Inflammatory macrophage treated with lipopolysaccharide for 1 hour (primary cell): ENCODE measurements around the gene SVOP.

Source experiments
- DNase-seq, 2 donors: peaks; one replicate each; pipeline ENCODE4 v3.0.0-alpha.2; 2020 to 2022

SVOP gene

DNA sequence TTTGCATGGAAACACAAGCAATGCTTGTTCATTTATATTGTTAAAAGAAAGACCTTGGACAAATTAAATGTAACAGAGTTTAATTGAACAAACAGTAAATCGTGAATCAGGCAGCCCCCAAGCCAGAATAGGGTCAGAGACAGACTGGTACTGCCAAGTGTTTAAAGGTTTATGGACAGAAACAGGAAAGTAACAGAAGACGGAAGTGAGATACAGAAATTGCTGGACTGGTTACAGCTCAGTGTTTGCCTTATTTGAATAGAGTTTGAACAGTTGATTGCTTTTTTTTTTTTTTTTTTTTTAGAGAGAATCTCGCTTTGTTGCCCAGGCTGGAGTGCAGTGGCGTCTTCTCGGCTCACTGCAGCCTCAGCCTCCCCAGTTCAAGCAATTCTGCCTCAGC, 90.7 kb downstream of the SVOP start:
- no peak for DNase-seq

DNA sequence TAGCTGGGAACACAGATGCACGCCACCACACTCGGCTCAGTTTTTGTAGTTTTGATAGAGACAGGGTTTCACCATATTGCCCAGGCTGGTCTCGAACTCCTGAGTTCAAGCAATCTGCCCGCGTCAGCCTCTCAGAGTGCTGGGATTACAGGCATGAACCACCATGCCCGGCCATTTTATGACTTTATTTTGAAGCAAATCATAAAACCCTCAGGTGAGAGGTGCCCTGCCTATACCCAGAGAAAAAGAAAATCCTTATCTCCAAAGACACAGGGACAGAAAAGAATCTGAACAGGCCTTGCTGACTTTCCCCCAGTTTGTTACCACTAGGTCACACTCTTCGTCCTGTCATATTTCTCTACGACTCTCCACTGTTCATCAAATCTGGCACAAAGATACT, 92.2 kb downstream of the SVOP start:
- DNase-seq = no peak

- no peak for DNase-seq
Observed at GRCh38 chr12:108922918-108923317, 98.0 kb downstream of the SVOP start.

GRCh38 chr12:108921946-108922345, 98.9 kb downstream of the SVOP start:
- DNase-seq = no peak

- no peak for DNase-seq
Observed at GRCh38 chr12:108918960-108919642, 101.8 kb downstream of the SVOP start.

- no peak for DNase-seq
Observed at GRCh38 chr12:108918206-108918605, 102.7 kb downstream of the SVOP start.

DNA sequence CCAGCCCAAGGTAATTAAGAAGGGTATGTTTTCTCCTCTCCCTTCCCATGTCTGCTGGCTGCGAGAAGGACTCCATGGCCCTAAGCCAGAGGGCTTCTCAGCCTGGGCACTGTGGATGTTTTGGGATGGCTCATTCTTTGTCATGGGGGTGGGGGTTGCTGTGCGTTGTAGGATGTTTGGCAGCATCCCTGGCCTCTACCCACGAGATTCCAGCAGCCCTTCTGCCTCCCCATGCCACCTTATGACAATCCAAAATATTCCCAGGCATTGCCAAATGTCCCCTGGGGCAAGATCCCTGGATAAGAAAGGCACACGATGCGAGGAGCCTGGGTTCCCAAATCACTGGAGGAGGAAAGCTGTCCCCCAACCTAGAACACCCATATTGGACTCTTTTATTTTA, 104.5 kb downstream of the SVOP start:
- DNase-seq = no peak

GRCh38 chr12:108915632-108916133, 105.2 kb downstream of the SVOP start:
- no peak for DNase-seq

- peak; percentile 61 to 83 for DNase-seq
Observed at GRCh38 chr12:108914121-108914531, 106.7 kb downstream of the SVOP start.

- no peak for DNase-seq
Observed at GRCh38 chr12:108912361-108912760, 108.5 kb downstream of the SVOP start.

- DNase-seq = no peak
Observed at GRCh38 chr12:108911915-108912314, 109.0 kb downstream of the SVOP start.

- no peak for DNase-seq
Observed at GRCh38 chr12:108910336-108910735, 110.5 kb downstream of the SVOP start.

- peak; percentile 51 to 62 for DNase-seq
Observed at GRCh38 chr12:108907839-108908351, 113.0 kb downstream of the SVOP start.

DNA sequence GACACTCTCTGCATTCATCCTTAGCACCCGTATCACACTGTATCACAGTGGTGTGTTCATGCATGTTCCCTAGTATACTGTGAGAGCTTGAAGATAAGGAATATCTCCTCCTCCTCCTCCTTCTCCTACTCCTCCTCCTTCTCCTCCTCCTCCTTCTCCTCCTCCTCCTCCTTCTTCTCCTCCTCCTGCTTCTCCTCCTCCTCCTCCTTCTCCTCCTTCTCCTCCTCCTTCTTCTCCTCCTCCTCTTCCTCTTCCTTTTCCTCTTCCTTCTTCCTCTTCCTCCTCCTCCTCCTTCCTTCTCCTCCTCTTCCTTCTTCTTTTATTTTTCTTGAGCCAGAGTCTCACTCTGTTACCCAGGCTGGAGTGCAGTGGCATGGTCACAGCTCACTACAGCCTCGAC, 113.9 kb downstream of the SVOP start:
- DNase-seq = no peak

DNA sequence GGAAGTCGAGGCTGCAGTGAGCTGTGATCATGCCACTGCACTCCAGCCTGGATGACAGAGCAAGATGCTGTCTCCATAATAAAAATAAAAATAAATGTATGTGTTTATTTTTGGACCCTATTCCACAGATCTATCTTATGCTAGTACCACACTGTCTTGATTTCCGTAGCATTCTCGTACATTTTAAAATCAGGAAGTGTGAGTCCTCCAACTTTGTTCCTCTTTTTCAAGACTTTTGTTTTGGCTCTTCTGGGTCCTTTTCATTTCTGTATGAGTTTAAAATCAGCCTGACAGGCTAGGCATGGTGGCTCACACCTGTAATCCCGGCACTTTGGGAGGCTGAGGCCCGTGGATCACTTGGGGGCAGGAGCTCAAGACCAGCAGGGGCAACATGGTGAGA, 115.1 kb downstream of the SVOP start:
- DNase-seq = peak; percentile 59 to 62

- DNase-seq = no peak
Observed at GRCh38 chr12:108899145-108899544, 121.7 kb downstream of the SVOP start.

DNA sequence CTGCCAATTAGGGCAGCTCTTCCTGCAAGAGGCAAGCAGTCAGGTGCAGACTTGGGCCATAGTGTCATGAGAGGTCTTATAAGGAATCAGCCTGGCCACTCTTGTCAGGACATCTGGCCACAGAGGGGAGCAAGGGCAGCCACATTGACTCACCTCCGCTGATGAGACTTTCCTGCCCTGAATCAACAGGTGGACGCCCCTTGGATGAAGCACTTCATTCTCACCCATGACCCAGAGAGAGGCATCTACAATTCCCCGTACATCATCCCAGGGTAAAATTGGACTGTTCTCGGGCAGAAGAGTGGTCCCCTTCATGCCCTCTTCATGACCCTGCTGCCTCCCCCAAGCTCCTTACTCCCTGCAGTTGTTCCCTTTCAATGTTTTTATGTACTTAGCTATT, 124.1 kb downstream of the SVOP start:
- no peak for DNase-seq

GRCh38 chr12:108896336-108896735, 124.5 kb downstream of the SVOP start:
- DNase-seq = no peak

DNA sequence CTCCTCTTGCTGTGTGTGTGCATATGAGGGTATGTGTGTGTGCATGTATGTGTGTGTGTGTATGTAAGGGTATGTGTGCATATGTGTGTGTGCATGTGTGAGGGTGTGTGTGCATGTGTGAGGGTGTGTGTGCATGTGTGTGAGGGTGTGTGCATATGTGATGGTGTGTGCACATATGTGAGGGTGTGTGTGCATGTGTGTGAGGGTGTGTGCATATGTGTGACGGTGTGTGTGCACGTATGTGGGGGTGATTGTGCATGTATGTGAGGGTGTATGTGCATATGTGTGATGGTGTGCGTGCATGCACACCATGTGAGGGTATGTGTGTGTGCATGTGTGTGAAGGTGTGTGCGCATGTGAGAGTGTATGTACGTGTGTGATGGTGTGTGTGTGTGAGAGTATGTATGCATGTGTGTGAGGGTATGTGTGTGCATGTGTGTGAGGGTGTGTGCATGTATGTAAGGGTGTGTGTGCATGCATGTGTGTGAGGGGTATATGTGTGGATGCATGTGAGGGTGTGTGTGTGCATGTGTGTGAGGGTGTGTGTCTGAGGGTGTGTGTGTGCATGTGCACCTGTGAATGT, 125.6 kb downstream of the SVOP start:
- DNase-seq = no peak

DNA sequence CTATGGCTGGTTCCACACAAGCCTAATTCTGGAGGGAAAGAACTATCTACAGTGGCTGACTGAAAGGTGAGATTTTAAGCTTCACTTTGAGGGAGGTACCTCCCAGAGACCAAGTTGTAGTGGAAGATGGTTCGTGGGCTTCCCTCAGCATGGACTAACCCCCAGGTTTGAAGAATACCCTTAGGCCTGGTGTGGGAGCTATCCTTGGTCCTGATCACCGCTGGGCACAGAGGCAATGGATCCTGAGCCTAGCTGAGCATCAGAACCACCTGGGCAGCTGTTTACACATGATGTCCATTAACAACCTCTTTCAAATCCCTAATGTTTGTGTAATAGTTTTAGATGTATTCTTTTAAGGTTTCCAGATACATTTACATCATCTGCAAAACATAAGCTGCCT, 130.7 kb downstream of the SVOP start:
- DNase-seq = no peak

DNA sequence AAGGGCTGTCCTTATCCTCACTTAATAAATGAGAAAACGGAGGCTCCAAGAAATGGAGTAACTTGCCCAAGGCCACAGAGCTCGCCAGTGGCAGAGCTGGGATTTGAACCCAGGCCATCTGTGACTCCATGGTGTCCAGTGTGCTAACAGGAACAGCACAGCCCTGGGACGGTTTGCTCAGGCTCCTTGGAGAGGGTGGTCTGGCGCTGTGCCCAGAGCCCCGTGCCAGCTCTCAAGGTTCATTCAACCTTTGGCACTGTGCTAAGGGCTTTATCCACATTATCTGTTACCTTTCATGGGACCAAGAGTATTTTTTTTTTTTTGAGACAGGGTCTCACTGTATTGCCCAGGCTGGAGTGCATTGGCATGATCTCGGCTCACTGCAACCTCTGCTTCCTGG, 132.8 kb downstream of the SVOP start:
- no peak for DNase-seq

DNA sequence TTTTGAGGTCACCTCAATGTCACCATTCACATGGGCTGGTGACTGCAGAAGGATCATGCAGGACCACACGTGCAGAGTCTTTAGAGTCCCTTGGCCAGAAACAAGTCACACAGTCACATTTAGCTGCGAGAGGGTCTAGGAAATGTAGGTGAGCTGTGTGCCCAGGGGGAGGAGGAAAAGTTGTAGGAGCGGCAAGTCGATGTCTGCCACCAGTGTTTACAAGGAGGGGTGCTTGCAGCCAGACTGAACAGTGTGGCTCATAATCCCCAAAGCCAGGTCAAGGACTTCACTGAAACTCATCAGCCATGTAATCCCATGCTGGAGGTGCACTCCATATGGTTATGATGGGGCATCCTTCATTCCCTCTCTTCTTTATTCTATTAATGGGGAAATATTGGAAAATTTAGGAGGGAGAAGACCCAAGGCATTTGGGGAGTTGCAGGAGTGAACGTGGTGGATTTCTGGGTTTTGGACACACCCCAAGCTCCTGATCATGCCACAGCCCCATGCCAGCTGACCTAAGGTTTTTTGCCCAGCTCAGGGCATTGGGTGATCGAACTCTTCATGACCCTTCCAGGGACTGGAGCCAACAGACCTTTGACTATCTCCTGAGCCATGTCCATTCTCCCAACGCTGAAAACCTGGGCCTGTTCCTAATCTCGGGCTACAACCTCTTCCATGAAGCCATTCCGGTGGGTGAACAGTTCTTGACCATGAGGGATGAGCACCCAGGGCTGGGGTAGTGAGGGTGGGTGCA, 133.8 kb downstream of the SVOP start:
- no peak for DNase-seq

- peak; percentile 89 to 95 for DNase-seq
Observed at GRCh38 chr12:108884116-108885012, 136.5 kb downstream of the SVOP start.
